H1 (cell line): Measurements from ENCODE around the gene CLEC1A.

Source experiments
- CREB1 ChIP-seq: IDR thresholded peaks from 2 replicates; pipeline ENCODE4 v1.6.1; 2012; ENCODE audit warnings: inconsistent platforms
- TBP ChIP-seq: IDR thresholded peaks from 2 replicates; pipeline ENCODE4 v1.6.1; 2011; ENCODE audit warnings: low read depth, low read length, improper control_type of control experiment
- TF ChIP-seq, protein P1 (sequence below), 3 experiments: IDR thresholded peaks; 1 replicate in 2 of 3; 2 replicates in 1 of 3; pipeline versions ENCODE4 v1.5.1 to v1.6.1; 2011; ENCODE audit warnings: low read length in 3 of 3, mild to moderate bottlenecking in 3 of 3, inconsistent platforms in 2 of 3, low read depth in 1 of 3, moderate library complexity in 1 of 3; ENCODE audit not compliant: insufficient read depth in 1 of 3; ENCODE audit errors: control extremely low read depth in 1 of 3

DNA sequence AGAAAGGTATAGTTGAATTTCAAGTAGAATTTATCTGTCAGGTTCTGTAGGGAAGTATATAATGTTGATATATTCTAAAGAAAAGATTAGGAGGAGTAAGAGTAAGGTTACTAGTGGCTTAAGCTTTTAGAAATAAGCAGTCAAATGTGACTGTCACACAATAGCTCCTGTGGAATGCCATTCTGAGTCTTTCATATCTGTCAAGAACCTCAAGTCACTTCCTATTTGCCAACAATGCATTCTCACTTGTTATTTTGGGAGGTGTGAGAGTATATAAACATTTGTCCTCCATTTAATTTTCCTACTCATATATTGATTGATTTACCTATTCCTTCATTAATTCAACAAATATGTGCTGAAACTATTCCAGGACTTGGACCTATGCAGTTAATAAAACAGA is 56.6 kb downstream of the CLEC1A start:
- TF ChIP-seq, protein P1, sequence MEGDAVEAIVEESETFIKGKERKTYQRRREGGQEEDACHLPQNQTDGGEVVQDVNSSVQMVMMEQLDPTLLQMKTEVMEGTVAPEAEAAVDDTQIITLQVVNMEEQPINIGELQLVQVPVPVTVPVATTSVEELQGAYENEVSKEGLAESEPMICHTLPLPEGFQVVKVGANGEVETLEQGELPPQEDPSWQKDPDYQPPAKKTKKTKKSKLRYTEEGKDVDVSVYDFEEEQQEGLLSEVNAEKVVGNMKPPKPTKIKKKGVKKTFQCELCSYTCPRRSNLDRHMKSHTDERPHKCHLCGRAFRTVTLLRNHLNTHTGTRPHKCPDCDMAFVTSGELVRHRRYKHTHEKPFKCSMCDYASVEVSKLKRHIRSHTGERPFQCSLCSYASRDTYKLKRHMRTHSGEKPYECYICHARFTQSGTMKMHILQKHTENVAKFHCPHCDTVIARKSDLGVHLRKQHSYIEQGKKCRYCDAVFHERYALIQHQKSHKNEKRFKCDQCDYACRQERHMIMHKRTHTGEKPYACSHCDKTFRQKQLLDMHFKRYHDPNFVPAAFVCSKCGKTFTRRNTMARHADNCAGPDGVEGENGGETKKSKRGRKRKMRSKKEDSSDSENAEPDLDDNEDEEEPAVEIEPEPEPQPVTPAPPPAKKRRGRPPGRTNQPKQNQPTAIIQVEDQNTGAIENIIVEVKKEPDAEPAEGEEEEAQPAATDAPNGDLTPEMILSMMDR (IDR thresholded peaks at IDR 0.05; ENCODE audit: control extremely low read depth in 1 of 3, insufficient read depth in 1 of 3, low read depth in 1 of 3, low read length in 3 of 3) = no peak
- TF ChIP-seq TBP (no peak), CREB1 (no peak)
